Panc1 (cell line): ENCODE data around the gene PITX3. TPM values are rescaled to one million over a fixed set of nuclear protein-coding genes. Genes with fewer than 3 reads are reported as not detected.

ENCODE experiments used
- ATAC-seq: fragments of 200-7000 bp; cut with Tn5 transposase; 2 replicates; pipeline ENCODE4 v1.9.1; 2020; ENCODE audit warnings: mild to moderate bottlenecking, moderate library complexity
- BruUV-seq: library from RNA; stranded (reverse); fragments of 400-500 nt; replicated peaks from 2 replicates; lab custom pipeline; 2021; lab: Mats Ljungman, UMichigan
- CTCF ChIA-PET: fragments of 300-600 bp; sonication (Branson Sonifier 250); formaldehyde crosslinking; loops from one replicate; lab custom pipeline; 2022; ENCODE audit warnings: antibody characterized with exemption; lab: Charles Lee
- POLR2A ChIA-PET: fragments of 300-600 bp; sonication (Branson Sonifier 250); formaldehyde crosslinking; loops from one replicate; lab custom pipeline; 2022; ENCODE audit warnings: antibody characterized with exemption; lab: Charles Lee
- DNase-seq: peaks from one replicate; pipeline ENCODE4 v3.0.0-alpha.2; 2010; ENCODE audit warnings: low read depth, low spot score
- H3K27ac ChIP-seq: 2 replicates; pipeline ENCODE4 v1.5.1; 2011; ENCODE audit warnings: mild to moderate bottlenecking, low read length, inconsistent platforms
- H3K27me3 ChIP-seq: fragments of 200-500 bp; sonication (Bioruptor generic); 2 replicates; pipeline ENCODE4 v1.6.0; 2014; ENCODE audit warnings: low read length, inconsistent platforms; ENCODE audit not compliant: control insufficient read depth, insufficient read depth
- H3K36me3 ChIP-seq: fragments of 200-500 bp; sonication (Bioruptor generic); 2 replicates; pipeline ENCODE4 v1.5.1; 2014; ENCODE audit warnings: inconsistent platforms, mild to moderate bottlenecking, low read length, moderate library complexity; ENCODE audit not compliant: control insufficient read depth, insufficient read depth
- H3K4me1 ChIP-seq: 2 replicates; pipeline ENCODE4 v1.5.1; 2011; ENCODE audit warnings: inconsistent platforms, mild to moderate bottlenecking, low read length, moderate library complexity; ENCODE audit not compliant: control insufficient read depth, insufficient read depth
- H3K4me3 ChIP-seq, 2 experiments: 2 replicates each; pipeline ENCODE4 v1.5.1; 2011 to 2012; ENCODE audit warnings: low read depth in 2 of 2, low read length in 2 of 2, mild to moderate bottlenecking in 2 of 2, inconsistent platforms in 1 of 2, moderate library complexity in 1 of 2
- H3K9me3 ChIP-seq: fragments of 200-500 bp; sonication (Bioruptor generic); 2 replicates; pipeline ENCODE4 v1.5.1; 2014; ENCODE audit warnings: low read depth, mild to moderate bottlenecking, inconsistent platforms, low read length, moderate library complexity; ENCODE audit not compliant: control insufficient read depth, insufficient read depth
- CTCF ChIP-seq: fragments of 450-650 bp; IDR thresholded peaks from 2 replicates; pipeline ENCODE4 v1.5.1; 2017; ENCODE audit warnings: mild to moderate bottlenecking
- POLR2AphosphoS5 ChIP-seq: IDR thresholded peaks from 2 replicates; pipeline ENCODE4 v1.6.1; 2012; ENCODE audit warnings: mild to moderate bottlenecking, low read depth, low read length, moderate library complexity
- REST ChIP-seq, 2 experiments: IDR thresholded peaks; 2 replicates each; pipeline ENCODE4 v1.6.1; 2011 to 2012; ENCODE audit warnings: low read depth in 2 of 2, control low read depth in 1 of 2, low read length in 1 of 2, mild to moderate bottlenecking in 1 of 2, moderate library complexity in 1 of 2; ENCODE audit not compliant: insufficient read depth in 1 of 2
- SIN3A ChIP-seq: IDR thresholded peaks from 2 replicates; pipeline ENCODE4 v1.6.1; 2012; ENCODE audit warnings: low read depth, mild to moderate bottlenecking, low read length, moderate library complexity, borderline replicate concordance; ENCODE audit not compliant: insufficient read depth
- TCF7L2 ChIP-seq: IDR thresholded peaks from 2 replicates; pipeline ENCODE4 v1.6.1; 2011; ENCODE audit warnings: mild to moderate bottlenecking, low read depth, low read length, inconsistent platforms
- in situ Hi-C: cut with HindIII; loops from 2 replicates; pipeline ENCODE4 v1.10.0; 2016; ENCODE audit warnings: low sequenced_read_pairs, low pct_unique_long_range_greater_than_20kb
- intact Hi-C: fragments of 100-400 bp; cut with micrococcal nuclease; formaldehyde crosslinking; loops from one replicate; pipeline ENCODE4 v1.10.0; 2022; ENCODE audit not compliant: unreplicated experiment
- total RNA-seq: library from RNA; stranded (reverse); gene quantifications from one replicate; pipeline ENCODE4 v1.2.1, GENCODE V29; 2021; ENCODE audit not compliant: unreplicated experiment

Gene PITX3
- total RNA-seq, 1 experiment from 2014 or later, result 0.49 TPM

GRCh38 chr10:102202386-102202785 lies 38.9 kb downstream of the PITX3 start:
- no peaks in the 10 kb centered on the region for H3K4me1 ChIP-seq
- in situ Hi-C loops (no loop called here), intact Hi-C loops (no loop called here)
- H3K9me3 ChIP-seq, result peaks cover 11% of the 10 kb centered on the region; the same call in 1 of the 2 replicates
- POLR2A ChIA-PET, result interaction anchor here (0.5 kb wide), 1 partner anchor 13 kb away, joined by 3 read pairs; no protein-coding TSS in a partner anchor
- TF ChIP-seq SIN3A, result no peak
- no peak for TF ChIP-seq CTCF
- TF ChIP-seq POLR2AphosphoS5, result no peak
- TF ChIP-seq REST (IDR thresholded peaks at IDR 0.05; ENCODE audit: insufficient read depth in 1 of 2, low read depth in 2 of 2, low read length in 1 of 2), result no peak
- TF ChIP-seq TCF7L2, result no peak
- ATAC-seq (no peak), DNase-seq (no peak)
- CTCF ChIA-PET, result interaction anchor here (0.7 kb wide), 1 partner anchor 129 kb away, joined by 3 read pairs; no protein-coding TSS in a partner anchor
- no peak overlapping the region for H3K27ac ChIP-seq
- H3K27me3 ChIP-seq, result peaks cover 4% of the 10 kb centered on the region; the same call in 1 of the 2 replicates
- no TSS peak for BruUV-seq
- H3K4me3 ChIP-seq, result no peak overlapping the region
- H3K36me3 ChIP-seq, result no peaks in the 10 kb centered on the region

GRCh38 chr10:102200751-102201640 lies 40.3 kb downstream of the PITX3 start:
- H3K36me3 ChIP-seq, result no peaks in the 10 kb centered on the region
- no peak overlapping the region for H3K27ac ChIP-seq
- ChIA-PET CTCF (no interaction called here), POLR2A (no interaction called here)
- no peak for DNase-seq
- no TSS peak for BruUV-seq
- TF ChIP-seq CTCF (no peak), SIN3A (no peak), TCF7L2 (no peak)
- ATAC-seq, result no peak
- intact Hi-C loops, result no loop called here
- in situ Hi-C loops, result no loop called here
- H3K4me1 ChIP-seq, result no peaks in the 10 kb centered on the region
- no peak overlapping the region for H3K4me3 ChIP-seq
- peaks cover 4% of the 10 kb centered on the region; the same call in 1 of the 2 replicates for H3K27me3 ChIP-seq
- peaks cover 11% of the 10 kb centered on the region; the same call in 1 of the 2 replicates for H3K9me3 ChIP-seq
